ENCODE measurements around the gene MBOAT2. TPM values are rescaled to one million over a fixed set of nuclear protein-coding genes. Genes with fewer than 3 reads are reported as not detected.
"Not testable (repeated sequence)": the region's sequence is repeated elsewhere in the genome, so short reads cannot be mapped to it uniquely, and the experiment has no call there.

Gene MBOAT2
- polyA plus RNA-seq, 1 donor = 20.7 TPM

DNA sequence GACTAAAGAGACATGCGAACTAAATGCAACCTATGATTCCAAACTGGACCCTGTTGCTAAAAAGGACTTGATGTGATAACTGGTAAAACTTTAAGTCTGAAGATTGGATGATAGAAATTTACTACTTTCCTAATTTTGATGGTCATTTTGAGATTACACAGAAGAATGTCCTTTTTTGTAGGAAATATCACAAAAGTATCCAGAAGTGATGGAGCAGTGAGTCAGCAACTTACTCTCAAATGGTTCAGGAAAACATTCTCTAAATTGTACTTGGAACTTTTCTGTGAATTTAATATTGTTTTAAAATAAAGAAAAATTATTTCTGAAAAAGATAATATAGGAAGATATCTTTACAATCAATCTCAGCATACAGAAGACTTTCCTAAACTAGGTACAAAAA, 19.9 kb downstream of the MBOAT2 start:
- no peak overlapping the region for H3K4me3 ChIP-seq (ENCODE audit: low read length)
- no peaks in the 10 kb centered on the region for H3K36me3 ChIP-seq (ENCODE audit: control insufficient read depth, insufficient read depth, low read length)
- no peak for DNase-seq
- no peaks in the 10 kb centered on the region for H3K9me3 ChIP-seq (ENCODE audit: control insufficient read depth, low read depth, low read length)
- WGBS (ENCODE audit: insufficient coverage, low lambda C conversion rate) = no CpG with 5 or more reads among the region's 1 CpG
- no peaks in the 10 kb centered on the region for H3K27me3 ChIP-seq (ENCODE audit: control insufficient read depth, insufficient read depth, low read length)
- no peak overlapping the region for H3K27ac ChIP-seq (ENCODE audit: low read length)
- no peaks in the 10 kb centered on the region for H3K4me1 ChIP-seq (ENCODE audit: control insufficient read depth, insufficient read depth, low read length)

GRCh38 chr2:8981876-8982275, 21.6 kb downstream of the MBOAT2 start:
- Histone ChIP-seq H3K9me3 (ENCODE audit: control insufficient read depth, low read depth, low read length) (no peaks in the 10 kb centered on the region), H3K27me3 (ENCODE audit: control insufficient read depth, insufficient read depth, low read length) (no peaks in the 10 kb centered on the region), H3K4me1 (ENCODE audit: control insufficient read depth, insufficient read depth, low read length) (no peaks in the 10 kb centered on the region), H3K4me3 (ENCODE audit: low read length) (no peak overlapping the region), H3K27ac (ENCODE audit: low read length) (no peak overlapping the region), H3K36me3 (ENCODE audit: control insufficient read depth, insufficient read depth, low read length) (no peaks in the 10 kb centered on the region)
- WGBS (ENCODE audit: insufficient coverage, low lambda C conversion rate) = 86% methylated on average over 3 of the region's 7 CpGs
- no peak for DNase-seq

GRCh38 chr2:8980096-8980495, 23.4 kb downstream of the MBOAT2 start:
- Histone ChIP-seq H3K9me3 (ENCODE audit: control insufficient read depth, low read depth, low read length) (no peaks in the 10 kb centered on the region), H3K36me3 (ENCODE audit: control insufficient read depth, insufficient read depth, low read length) (no peaks in the 10 kb centered on the region), H3K4me1 (ENCODE audit: control insufficient read depth, insufficient read depth, low read length) (no peaks in the 10 kb centered on the region), H3K27ac (ENCODE audit: low read length) (no peak overlapping the region), H3K4me3 (ENCODE audit: low read length) (no peak overlapping the region), H3K27me3 (ENCODE audit: control insufficient read depth, insufficient read depth, low read length) (no peaks in the 10 kb centered on the region)
- DNase-seq = no peak
- no CpG with 5 or more reads among the region's 1 CpG for WGBS (ENCODE audit: insufficient coverage, low lambda C conversion rate)

- no peaks in the 10 kb centered on the region for H3K36me3 ChIP-seq (ENCODE audit: control insufficient read depth, insufficient read depth, low read length)
- no peaks in the 10 kb centered on the region for H3K27me3 ChIP-seq (ENCODE audit: control insufficient read depth, insufficient read depth, low read length)
- H3K4me1 ChIP-seq (ENCODE audit: control insufficient read depth, insufficient read depth, low read length) = no peaks in the 10 kb centered on the region
- H3K27ac ChIP-seq (ENCODE audit: low read length) = no peak overlapping the region
- H3K4me3 ChIP-seq (ENCODE audit: low read length) = no peak overlapping the region
- H3K9me3 ChIP-seq (ENCODE audit: control insufficient read depth, low read depth, low read length) = no peaks in the 10 kb centered on the region
- WGBS (ENCODE audit: insufficient coverage, low lambda C conversion rate) = no CpG with 5 or more reads among the region's 4 CpGs
- DNase-seq = no peak
Measured at GRCh38 chr2:8977758-8978157, 25.7 kb downstream of the MBOAT2 start.

DNA sequence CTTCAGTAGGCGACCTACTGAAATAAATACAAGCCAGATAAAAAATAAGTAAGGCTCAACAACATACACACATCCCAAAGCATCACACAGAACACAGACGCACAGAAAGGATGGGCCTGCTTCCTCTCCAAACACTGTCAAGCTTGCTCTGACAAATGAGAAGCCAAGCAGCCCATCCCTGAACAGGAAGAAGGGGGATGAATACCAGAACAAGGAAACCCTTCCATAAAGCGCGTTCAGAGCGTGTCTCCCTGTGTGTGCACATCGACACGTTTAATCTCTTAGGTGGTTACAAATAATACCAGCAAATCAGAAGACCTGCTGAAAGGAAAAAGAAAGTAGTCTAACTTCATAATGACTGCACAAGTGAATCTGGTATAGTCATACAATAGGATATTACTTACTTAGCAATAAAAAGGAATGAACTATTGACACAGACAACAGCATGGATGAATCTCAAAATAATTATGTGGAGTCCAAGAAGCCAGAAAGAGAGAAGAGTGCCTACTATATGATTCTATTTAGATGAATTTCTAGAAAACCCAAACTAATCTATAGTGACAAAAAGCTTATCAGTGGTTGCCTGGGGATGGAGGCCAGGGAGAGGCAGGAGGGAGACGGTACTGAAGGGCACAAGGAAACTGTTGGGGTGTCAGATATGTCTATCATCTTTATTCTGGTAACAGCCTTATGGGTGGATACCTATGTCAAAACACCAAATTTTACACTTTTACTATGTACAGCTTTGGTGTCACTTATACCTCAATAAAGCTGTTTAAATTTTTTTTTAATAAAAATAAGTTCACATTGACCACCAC, 26.8 kb downstream of the MBOAT2 start:
- Histone ChIP-seq H3K9me3 (ENCODE audit: control insufficient read depth, low read depth, low read length) (no peaks in the 10 kb centered on the region), H3K27me3 (ENCODE audit: control insufficient read depth, insufficient read depth, low read length) (no peaks in the 10 kb centered on the region), H3K4me1 (ENCODE audit: control insufficient read depth, insufficient read depth, low read length) (no peaks in the 10 kb centered on the region), H3K36me3 (ENCODE audit: control insufficient read depth, insufficient read depth, low read length) (no peaks in the 10 kb centered on the region), H3K27ac (ENCODE audit: low read length) (no peak overlapping the region), H3K4me3 (ENCODE audit: low read length) (no peak overlapping the region)
- WGBS (ENCODE audit: insufficient coverage, low lambda C conversion rate) = 30% methylated on average over 5 of the region's 8 CpGs
- DNase-seq = no peak

GRCh38 chr2:8974016-8974415, 29.5 kb downstream of the MBOAT2 start:
- no peak overlapping the region for H3K4me3 ChIP-seq (ENCODE audit: low read length)
- no peak overlapping the region for H3K27ac ChIP-seq (ENCODE audit: low read length)
- no peaks in the 10 kb centered on the region for H3K27me3 ChIP-seq (ENCODE audit: control insufficient read depth, insufficient read depth, low read length)
- no peaks in the 10 kb centered on the region for H3K36me3 ChIP-seq (ENCODE audit: control insufficient read depth, insufficient read depth, low read length)
- no peaks in the 10 kb centered on the region for H3K9me3 ChIP-seq (ENCODE audit: control insufficient read depth, low read depth, low read length)
- WGBS (ENCODE audit: insufficient coverage, low lambda C conversion rate) = 95% methylated on average over 3 of the region's 4 CpGs
- H3K4me1 ChIP-seq (ENCODE audit: control insufficient read depth, insufficient read depth, low read length) = no peaks in the 10 kb centered on the region
- no peak for DNase-seq

GRCh38 chr2:8973017-8973416, 30.5 kb downstream of the MBOAT2 start:
- H3K36me3 ChIP-seq (ENCODE audit: control insufficient read depth, insufficient read depth, low read length); H3K4me1 ChIP-seq (ENCODE audit: control insufficient read depth, insufficient read depth, low read length); H3K27ac ChIP-seq (ENCODE audit: low read length); H3K9me3 ChIP-seq (ENCODE audit: control insufficient read depth, low read depth, low read length); H3K27me3 ChIP-seq (ENCODE audit: control insufficient read depth, insufficient read depth, low read length); H3K4me3 ChIP-seq (ENCODE audit: low read length); DNase-seq: not testable (repeated sequence)
- WGBS (ENCODE audit: insufficient coverage, low lambda C conversion rate) = no CpG with 5 or more reads among the region's 3 CpGs

GRCh38 chr2:8972535-8972934, 30.9 kb downstream of the MBOAT2 start:
- H3K27ac ChIP-seq (ENCODE audit: low read length); H3K4me3 ChIP-seq (ENCODE audit: low read length); H3K4me1 ChIP-seq (ENCODE audit: control insufficient read depth, insufficient read depth, low read length); H3K9me3 ChIP-seq (ENCODE audit: control insufficient read depth, low read depth, low read length); H3K27me3 ChIP-seq (ENCODE audit: control insufficient read depth, insufficient read depth, low read length); DNase-seq; H3K36me3 ChIP-seq (ENCODE audit: control insufficient read depth, insufficient read depth, low read length): not testable (repeated sequence)
- WGBS (ENCODE audit: insufficient coverage, low lambda C conversion rate) = no CpG with 5 or more reads among the region's 1 CpG

DNA sequence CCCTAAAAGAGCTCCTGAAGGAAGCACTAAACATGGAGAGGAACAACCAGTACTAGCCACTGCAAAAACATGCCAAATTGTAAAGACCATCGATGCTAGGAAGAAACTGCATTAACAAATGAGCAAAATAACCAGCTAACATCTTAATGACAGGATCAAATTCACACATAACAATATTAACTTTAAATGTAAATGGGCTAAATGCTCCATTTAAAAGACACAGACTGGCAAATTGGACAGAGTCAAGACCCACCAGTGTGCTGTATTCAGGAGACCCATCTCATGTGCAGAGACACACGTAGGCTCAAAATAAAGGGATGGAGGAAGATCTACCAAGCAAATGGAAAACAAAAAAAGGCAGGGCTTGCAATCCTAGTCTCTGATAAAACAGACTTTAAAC, 34.1 kb downstream of the MBOAT2 start:
- H3K9me3 ChIP-seq (ENCODE audit: control insufficient read depth, low read depth, low read length); H3K4me3 ChIP-seq (ENCODE audit: low read length); H3K27me3 ChIP-seq (ENCODE audit: control insufficient read depth, insufficient read depth, low read length); H3K36me3 ChIP-seq (ENCODE audit: control insufficient read depth, insufficient read depth, low read length); H3K27ac ChIP-seq (ENCODE audit: low read length); DNase-seq; H3K4me1 ChIP-seq (ENCODE audit: control insufficient read depth, insufficient read depth, low read length): not testable (repeated sequence)
- WGBS (ENCODE audit: insufficient coverage, low lambda C conversion rate) = no CpG with 5 or more reads among the region's 2 CpGs

GRCh38 chr2:8966123-8966908, 37.2 kb downstream of the MBOAT2 start:
- H3K9me3 ChIP-seq (ENCODE audit: control insufficient read depth, low read depth, low read length) = no peaks in the 10 kb centered on the region
- no peak for DNase-seq
- H3K27me3 ChIP-seq (ENCODE audit: control insufficient read depth, insufficient read depth, low read length) = no peaks in the 10 kb centered on the region
- H3K4me3 ChIP-seq (ENCODE audit: low read length) = no peak overlapping the region
- no peaks in the 10 kb centered on the region for H3K4me1 ChIP-seq (ENCODE audit: control insufficient read depth, insufficient read depth, low read length)
- WGBS (ENCODE audit: insufficient coverage, low lambda C conversion rate) = 72% methylated on average over 2 of the region's 9 CpGs
- no peaks in the 10 kb centered on the region for H3K36me3 ChIP-seq (ENCODE audit: control insufficient read depth, insufficient read depth, low read length)
- no peak overlapping the region for H3K27ac ChIP-seq (ENCODE audit: low read length)

All from large intestine (tissue), 3 donors.